Fibroblast of skin of right quadriceps (primary cell): ENCODE measurements around the gene PLEKHG1.

Experiments
- DNase-seq: peaks from one replicate; pipeline ENCODE4 v3.0.0-alpha.2; 2013

PLEKHG1 gene

GRCh38 chr6:150641398-150642139 lies 41.9 kb downstream of the PLEKHG1 start:
- peak; percentile 8 for DNase-seq

GRCh38 chr6:150646228-150646627 lies 46.5 kb downstream of the PLEKHG1 start:
- DNase-seq = no peak

- DNase-seq = no peak
Measured at GRCh38 chr6:150647051-150647450, 47.4 kb downstream of the PLEKHG1 start.
